NAMALWA (cell line): ENCODE data around the gene HOXD9.

Source experiments
- DNase-seq: peaks from one replicate; pipeline ENCODE4 v3.0.0-alpha.2; 2015; ENCODE audit warnings: low spot score

HOXD9 gene

GRCh38 chr2:176110415-176111308 lies 11.9 kb upstream of the HOXD9 start:
- no peak for DNase-seq

DNA sequence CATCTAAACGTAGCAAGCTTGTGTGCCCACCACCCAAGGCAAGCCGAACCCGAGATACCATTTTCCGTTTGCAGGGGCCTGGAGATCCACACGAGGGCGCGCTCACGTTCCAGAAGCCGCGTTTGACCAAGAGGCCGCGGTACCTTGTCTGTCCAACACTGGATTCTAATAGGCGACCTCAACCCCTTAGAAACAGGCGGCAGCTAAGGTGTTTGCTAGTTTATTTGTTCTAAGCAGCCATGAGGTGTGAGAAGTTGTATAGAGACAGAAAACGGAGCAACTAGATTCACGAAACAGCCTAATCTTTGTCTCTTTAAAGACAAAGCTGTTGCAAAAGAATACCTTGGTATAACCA lies 11.2 kb upstream of the HOXD9 start:
- DNase-seq = peak; percentile 60

- no peak for DNase-seq
These were observed 10.6 kb upstream of the HOXD9 start for GRCh38 chr2:176111846-176112374.

- DNase-seq = no peak
These were observed 9.9 kb upstream of the HOXD9 start for GRCh38 chr2:176112375-176113302.

DNA sequence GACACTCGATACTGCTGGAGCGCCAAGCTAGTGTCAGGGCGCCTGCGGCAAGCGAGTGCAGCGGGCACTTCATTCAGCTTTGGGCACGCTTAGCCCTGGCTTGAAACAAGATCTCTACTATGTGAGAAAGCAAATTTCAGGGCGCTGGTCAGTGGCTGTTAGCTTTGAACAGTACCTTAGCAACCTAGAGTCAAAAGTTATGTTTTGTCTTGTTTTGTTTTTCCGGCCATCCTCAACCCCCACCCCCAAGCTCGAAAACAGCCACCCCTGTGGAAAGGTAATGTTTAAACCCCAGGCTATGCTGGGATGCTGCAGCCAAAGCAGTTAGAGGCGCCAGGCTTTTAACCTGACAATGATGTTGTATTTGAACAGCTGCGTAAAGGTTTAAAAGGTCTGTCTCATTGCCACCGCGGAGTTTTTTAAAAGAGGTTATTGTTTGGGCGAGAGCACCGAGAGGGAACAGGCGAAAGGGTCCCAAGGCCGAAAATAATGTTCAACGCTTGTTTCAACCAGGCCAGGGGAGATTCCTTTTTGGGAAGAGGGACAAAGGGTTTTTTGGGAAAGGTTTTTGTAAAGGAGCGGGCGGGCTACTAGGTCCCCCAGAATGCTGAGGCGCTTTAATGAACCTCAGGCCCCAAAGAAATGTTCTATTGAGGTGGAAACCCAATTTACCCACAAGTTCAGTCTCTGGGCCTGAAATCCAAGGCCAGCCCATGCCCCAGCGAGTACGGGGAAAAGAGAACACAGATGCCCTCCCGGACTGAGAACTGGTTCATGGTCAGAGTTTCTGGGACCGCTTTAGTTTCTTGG lies 8.2 kb upstream of the HOXD9 start:
- DNase-seq = no peak

DNA sequence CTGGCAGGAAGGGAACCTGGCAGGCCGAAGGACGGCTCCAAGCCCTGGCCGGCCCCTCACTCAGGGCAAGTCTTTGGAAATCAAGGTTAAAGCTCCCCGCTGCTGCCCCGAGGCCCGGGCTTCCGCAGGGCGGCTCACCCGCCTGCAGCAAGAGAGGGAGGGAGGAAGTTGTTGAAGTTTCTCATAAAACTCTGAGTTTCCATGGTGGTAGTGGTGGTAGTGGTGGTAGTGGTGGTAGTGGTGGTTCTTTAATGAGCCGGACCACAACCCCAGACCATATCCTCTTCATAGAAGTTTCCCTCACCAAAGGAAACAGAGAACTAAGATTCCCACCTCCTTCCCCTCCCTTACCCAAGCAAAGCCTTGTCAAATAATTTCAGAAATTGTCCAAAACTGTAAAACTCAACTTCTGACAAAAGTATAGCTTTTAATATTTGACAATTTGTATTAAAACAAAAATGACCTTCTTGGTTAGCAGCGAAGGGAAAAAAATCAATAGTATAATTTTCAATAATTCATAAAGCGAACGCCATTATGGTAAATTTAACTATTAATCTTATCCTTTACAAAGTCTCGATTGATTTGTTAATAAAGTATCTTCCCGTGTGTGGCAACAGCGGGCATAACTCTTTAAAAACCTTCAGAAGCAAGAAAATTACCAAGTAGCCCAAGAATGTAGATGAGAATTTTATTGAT lies 7.4 kb upstream of the HOXD9 start:
- DNase-seq = no peak

- no peak for DNase-seq
These were observed 6.4 kb upstream of the HOXD9 start, which contains the start of gene HOXD10 for GRCh38 chr2:176115883-176116813. Gene HOXD10 (plus strand): TSS chr2:176116778. CDS start chr2:176116834, 56 bp downstream.

DNA sequence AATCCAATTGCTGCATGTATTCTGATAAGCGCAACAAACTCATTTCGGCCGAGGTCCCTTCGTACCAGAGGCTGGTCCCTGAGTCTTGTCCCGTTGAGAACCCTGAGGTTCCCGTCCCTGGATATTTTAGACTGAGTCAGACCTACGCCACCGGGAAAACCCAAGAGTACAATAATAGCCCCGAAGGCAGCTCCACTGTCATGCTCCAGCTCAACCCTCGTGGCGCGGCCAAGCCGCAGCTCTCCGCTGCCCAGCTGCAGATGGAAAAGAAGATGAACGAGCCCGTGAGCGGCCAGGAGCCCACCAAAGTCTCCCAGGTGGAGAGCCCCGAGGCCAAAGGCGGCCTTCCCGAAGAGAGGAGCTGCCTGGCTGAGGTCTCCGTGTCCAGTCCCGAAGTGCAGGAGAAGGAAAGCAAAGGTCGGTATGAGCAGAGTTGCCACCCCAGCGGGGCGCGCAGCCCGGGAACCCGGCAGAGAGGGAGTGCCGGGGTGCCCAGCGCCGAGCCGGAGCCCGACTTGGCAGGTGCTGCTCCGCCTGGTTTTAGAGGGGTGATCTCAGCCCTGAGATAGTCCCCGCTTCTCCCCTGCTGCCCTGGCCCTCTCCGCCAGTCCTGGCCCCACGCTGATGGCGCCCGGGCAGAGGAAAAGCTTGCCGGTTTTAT lies 5.2 kb upstream of the HOXD9 start:
- DNase-seq = no peak

DNA sequence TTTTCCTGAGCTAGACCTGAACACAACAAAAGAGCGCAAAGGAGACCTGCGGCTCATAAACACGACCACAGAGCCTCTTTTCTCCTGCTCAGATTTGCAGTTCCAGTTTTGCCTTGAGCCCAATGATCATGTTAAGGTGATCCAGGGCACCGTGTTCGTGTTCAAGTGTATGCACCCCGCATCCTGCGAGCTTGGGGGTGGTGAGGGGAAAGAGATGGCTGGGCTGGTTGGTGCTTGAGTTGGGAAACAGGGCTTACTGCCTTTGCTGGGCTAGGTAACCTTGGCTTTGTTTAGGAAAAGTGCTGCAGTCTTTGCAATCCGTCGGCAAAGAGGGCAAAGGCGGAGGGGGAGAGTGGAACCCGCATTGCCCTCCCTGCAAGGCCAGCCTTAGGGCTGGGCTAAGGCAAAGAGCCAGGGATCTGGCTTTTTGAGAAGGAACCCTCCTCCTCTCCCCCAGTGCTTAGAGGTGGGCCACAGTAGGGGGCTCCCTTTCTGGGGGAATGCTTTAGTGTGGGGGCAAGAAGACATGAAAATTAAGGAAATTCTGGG lies 4.6 kb upstream of the HOXD9 start:
- DNase-seq = no peak

DNA sequence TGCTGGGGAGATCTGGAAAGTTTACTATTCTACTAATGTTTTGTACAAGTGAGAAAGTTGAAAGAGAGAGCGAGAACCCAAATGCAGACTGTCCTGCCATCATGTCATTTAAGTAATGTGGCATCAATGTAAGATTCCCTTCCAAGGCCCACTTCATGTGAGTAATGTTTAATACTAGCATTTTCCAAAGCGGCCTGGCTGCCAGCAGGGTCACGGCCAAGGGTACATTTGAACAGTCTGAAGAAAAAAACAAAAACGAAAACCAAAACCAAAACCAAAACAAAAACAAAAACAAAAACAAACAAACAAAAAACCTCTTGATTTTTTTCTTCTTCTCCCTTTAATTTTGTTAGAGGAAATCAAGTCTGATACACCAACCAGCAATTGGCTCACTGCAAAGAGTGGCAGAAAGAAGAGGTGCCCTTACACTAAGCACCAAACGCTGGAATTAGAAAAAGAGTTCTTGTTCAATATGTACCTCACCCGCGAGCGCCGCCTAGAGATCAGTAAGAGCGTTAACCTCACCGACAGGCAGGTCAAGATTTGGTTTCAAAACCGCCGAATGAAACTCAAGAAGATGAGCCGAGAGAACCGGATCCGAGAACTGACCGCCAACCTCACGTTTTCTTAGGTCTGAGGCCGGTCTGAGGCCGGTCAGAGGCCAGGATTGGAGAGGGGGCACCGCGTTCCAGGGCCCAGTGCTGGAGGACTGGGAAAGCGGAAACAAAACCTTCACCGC lies 3.7 kb upstream of the HOXD9 start:
- peak; percentile 80 for DNase-seq

DNA sequence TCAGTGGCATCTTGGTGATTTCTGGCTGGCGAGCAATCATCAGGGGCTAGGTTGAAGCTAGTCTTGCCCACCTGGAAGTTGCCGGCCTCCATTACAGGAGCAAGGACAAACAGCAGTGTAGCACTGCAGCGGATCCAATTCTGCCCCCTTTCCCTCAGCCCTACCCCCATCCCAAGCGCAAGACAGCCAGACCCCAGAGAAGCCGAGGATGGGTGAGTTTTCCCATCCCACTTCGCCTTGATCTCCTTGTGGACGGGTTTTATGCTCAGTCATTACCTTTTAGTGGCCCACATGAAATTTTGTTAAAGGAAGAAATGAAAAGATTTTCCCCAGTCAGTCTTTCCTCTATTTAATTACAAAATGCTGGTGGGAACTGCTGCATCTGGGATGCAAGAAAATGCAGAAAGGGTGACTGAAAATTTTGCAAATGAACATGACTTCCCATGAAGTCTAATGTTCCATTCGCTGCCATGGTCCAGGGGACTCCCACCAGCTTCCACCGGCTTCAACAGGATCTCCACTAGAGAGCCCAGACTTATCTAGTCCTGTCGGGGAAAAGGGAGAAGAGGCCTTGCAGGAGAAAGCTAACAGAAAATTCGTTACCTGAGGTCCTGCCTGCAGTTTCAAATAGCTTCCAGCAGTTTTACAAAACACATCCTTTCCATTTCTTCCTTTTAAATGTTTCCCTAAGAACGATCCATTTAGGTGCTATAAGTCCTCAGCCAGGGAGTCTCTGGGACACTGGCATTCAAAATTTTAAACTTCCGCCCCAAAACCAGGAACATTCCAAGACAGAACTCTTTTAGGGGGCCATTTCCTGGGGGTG lies 1.9 kb upstream of the HOXD9 start:
- no peak for DNase-seq

DNA sequence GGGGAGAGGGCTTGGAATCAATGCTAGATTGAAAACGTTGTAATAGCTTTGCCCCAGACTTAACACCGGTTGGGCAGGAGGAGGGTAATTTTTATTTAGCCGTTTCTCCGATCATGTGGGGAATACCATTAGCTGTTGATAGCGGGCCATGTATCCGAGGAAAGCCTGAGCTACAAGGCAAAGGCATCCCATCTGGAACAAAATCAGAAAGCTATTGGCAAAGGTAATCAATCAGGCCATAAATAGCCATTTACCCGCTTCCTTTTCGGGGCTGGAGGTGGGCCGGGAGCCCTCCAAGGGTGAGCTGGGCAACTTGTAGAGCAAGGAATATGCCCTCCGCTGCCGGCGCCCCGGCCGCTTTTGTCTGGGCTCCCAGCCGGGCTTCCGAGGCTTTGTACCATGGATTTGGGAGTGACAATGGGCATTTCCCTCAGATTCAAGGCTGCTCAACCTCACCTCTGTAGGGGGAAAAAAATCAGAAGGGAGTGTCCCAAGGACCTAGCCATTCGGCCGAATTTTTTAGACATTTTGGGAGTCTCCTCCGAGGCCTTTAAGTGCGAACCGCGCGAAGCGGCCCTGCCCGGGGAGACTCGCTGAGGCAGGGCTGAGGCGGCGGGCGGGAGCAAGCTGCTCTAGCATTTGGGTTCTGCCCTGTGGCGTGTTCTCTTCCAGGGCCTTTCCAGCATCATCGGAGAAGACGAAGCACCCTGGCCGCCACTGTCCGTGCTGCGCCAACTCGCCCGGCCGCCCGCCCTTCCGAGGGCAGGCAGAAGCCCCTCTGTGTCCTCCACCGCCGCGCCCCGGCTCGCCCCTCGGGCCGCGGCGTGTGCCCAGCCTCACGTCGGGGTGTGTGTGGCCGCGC lies 1.1 kb upstream of the HOXD9 start:
- no peak for DNase-seq

GRCh38 chr2:176122052-176122682 lies 352 bp upstream of the HOXD9 start:
- no peak for DNase-seq

DNA sequence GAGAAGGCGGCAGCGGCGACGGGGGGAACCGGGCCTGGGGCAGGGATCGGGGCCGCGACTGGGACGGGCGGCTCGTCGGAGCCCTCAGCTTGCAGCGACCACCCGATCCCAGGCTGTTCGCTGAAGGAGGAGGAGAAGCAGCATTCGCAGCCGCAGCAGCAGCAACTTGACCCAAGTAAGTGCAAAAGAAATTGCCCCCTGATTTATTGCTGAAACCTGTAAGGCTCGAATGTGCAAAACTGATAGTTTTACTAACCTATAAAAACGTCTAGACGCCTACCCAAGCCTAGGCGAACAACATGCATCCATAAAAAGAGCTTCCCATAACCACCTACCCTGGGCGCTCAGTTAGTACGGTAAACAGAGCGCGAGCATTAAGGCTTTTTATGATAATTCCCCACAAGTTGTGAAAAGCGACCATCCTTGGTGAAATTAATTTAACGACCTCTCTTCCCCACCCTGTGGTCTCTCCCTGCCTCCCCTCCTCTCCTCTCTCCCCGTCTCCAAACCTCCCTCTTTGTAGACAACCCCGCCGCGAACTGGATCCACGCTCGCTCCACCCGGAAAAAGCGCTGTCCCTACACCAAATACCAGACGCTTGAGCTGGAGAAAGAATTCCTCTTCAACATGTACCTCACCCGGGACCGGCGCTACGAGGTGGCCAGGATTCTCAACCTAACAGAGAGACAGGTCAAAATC lies 1.0 kb downstream of the HOXD9 start:
- DNase-seq = no peak
